ENCODE results near the gene PIP5K1C. TPM values are rescaled to one million over a fixed set of nuclear protein-coding genes. Genes with fewer than 3 reads are reported as not detected.

PIP5K1C gene
- polyA plus RNA-seq, 1 donor = 22.0 TPM

DNA sequence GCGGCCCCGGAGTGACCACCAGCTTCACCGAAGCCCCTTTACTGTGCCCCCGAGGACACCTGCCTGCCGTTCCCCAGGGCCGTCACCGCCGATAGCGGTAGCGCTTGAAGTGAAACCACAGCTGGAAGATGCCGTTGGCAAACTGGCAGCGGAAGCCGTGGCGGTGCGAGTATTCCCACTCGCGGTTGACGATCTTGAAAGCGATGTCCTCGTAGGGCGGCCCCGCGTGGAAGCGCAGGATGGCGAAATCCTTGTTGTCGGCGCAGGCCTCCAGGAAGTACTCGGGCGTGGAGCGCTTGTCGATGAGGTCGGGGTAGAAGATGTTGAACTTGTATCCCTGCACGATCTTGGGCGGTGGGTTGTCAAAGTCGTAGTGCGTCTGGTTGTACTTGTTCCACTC is 88.4 kb downstream of the PIP5K1C start:
- no peak for DNase-seq (ENCODE audit: low read depth)

DNA sequence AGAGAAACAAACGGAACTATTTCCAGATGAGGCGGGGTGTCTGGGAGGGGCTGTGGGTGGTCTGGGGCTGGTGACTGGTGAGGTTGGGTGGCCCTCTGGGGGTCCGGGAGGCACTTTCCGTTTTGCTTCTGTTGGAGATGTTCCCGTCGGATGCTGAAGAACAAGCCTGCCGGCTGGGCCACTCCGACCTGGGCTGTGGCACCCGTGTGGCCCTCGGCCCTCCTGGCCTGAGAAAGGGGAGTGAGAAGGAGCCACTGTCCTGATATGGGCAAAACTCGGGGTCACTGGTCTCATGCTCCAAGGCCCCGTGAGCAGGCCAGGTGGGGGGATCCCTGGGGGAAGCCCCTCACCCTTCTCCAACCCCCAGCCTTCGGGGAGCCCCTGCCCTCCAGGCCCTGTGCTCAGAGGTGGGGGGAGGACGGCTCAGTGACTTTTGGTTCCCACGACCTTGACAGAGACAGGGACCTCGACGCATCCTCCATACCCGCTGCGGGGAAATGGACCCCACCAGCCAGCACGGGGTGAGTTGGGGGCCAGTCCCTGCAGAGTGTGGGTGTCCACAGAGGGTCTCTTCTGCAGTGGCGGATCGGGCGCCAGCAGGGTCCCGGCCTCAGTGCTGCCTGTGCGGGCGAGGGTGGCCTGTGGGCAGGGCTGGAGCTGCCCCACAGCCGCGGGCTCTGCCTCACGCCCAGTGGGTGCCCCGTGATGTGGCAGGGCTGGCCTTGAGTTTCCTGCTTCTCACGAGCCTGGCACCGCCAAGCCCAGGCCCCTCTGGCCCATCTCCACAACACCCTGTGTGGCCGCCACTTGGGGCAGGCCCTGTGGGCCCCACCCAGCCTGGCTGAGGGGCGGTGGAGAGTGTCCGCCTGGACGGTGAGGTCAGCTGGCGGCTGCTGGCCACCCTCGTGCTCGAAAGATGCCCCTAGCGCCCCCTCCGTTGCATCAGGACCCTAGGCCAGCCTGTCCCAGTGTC is 89.2 kb downstream of the PIP5K1C start:
- DNase-seq (ENCODE audit: low read depth) = no peak

DNA sequence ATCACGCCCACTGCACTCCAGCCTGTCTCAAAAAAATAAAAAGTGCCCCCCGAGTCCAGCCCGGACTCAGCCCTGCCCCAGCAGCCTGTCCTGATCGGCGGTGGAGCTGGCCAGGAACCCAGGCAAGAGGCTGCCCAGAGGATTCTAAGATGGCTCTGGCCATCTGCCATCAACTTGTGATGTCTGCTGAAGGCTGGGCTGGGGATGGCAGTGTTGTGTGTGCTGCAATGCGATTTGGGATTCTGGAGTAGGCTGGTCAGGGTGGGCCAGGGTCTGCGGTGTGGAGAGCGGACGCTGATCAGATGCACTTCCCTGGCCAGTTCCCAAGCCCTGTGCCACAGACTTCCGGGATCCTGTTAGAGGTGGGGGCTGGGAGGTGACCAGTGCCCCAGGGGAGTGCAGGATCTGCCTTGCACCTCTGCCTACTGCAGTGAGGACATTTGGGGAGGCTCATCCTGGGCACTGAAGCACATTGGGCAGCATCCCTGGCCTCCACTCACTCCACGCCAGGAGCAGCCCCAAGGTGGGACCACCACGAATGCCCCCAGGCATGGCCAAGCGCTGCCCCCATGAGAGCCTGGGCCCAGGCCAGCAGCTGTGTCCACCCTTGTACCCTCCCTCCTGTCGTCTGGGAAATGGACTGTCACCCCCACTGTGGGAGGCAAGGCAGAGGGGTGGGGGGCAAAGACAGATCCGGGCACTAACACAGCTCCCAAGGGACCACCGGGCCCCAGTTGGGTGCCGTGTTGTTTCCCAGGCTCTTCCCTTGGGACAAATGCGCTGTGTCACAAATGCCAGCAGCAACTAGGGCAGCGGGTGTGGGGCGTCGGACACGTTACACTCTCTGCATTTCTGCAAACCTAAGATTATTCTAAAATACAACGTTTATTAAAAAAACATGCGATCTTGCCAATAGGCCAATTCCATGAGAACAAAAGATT is 90.2 kb downstream of the PIP5K1C start:
- no peak for DNase-seq (ENCODE audit: low read depth)

DNA sequence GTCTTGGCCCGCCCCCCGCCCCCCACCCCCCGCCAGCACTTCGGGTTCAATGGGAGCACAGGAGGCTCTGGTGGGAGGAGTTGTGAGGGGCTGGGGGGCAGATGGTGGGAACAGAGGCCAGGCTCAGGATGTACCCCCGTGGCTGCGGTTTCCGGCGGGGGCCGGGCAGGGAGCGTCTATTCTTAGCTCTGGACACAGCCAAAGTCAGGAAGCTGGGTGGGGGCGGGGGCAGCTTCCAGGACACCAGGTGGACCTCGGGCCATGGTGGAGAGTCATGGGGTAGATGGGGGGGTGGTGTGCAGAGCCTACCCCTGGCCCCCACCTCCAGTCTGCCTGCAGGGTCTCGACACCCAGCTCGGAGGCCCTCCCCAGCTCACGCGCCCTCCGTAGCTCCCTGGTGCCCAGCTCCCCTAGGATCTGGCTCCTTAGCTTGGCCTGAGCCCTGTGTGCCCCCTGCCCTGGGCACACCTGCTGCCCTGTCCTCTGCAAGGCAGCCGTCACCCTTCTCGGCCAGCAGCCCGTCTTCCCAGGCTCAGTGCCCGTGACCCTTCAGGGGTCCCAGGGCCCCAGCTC is 91.4 kb downstream of the PIP5K1C start:
- no peak for DNase-seq (ENCODE audit: low read depth)

DNA sequence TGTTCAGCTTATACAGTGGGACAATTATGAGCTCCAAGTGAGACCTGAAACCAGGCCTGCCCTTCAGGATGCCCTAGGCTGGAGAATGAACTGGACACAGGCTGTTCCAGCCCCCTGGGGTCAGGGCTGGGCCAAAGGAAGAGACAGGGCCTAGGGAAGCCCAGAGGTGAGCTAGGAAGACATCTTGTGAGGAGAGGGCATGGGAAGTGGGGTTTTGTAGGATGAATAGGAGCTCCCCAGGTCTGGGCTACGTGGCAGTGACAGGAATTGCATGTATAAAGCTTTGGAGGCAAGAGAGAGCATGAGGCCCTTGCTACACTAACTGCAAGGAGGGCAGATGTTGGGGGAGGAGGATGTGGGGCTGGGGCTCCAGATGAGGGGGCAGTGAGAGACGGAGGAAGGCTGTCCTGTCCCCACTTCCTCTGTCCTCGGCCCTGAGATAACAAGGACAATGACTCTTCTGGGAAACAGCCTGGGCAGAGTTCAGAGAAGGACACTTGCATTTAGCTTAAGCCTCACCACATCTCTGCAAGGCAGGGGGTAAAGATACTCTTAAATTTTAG is 92.1 kb downstream of the PIP5K1C start:
- DNase-seq (ENCODE audit: low read depth) = no peak

DNA sequence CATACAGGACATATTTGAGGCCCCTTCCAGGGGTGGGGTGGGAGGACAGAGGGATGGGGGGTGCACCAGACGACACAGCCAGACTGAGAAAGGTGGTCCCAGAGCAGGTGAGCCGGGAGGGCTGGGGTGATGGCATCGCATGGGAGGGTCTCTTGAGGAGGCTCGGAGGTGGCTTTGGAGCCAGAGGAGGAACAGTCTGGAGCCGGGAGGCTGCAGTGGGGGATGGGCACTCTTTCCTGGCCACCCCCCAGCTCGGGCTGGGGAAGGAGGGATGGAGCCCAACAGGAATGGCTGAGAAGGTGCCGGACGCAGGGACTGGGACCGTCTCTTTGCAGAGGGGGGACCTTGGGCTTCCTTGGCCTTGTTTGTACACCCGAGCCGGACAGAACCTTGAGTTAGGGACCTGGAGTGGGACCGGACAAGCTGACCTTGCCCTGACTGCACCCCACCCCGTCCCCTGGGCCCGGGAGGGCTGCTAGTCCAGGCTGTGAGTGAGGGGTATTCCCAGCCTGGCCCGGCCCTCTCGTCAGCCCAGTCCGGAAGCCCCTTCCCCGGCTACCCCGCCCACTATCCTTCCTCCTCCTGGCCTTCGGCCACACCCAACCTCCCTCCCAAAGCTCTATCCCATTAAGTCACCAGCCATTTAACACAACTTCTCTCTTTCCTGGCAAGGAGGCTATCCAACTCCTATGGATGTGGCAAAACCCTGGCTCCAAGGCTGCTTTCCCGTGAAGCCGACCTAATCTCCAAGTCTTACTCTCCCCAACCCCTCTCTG is 92.8 kb downstream of the PIP5K1C start:
- DNase-seq (ENCODE audit: low read depth) = no peak

DNA sequence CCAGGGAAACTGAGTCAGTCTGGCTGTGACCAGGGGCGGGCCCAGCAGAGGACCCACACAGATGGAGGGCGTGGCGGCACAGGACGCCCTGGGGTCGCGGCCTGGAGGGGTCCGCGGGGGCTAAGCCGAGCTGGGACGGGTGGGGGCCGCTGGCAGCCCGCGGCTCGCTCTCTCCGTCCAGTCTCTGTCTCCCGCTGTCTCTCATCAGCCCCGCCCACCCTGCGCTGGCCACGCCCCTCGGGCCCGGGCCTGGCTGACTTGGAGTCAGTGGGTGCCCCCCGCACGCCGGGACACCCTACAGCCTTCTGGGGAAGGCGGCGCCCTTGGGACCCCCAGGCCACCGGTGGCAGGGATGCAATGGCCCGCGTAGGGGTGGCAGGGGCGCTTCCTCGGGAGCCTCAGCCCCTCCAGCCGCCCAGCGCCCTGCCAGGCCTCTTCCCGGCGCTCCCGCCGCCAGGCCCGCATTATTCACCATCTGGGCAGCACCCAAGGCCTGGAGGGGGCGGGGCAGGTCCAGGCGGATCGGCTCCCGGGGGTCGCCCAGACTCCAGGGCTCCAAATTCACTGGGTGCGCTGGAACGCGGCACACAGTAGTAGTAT is 93.5 kb downstream of the PIP5K1C start, which contains the start of gene TBXA2R:
TBXA2R (minus strand) TSS at position 186 of the 600 bp plus-strand sequence. CDS start 6,241 bp downstream, outside the sequence.
- DNase-seq (ENCODE audit: low read depth) = no peak

DNA sequence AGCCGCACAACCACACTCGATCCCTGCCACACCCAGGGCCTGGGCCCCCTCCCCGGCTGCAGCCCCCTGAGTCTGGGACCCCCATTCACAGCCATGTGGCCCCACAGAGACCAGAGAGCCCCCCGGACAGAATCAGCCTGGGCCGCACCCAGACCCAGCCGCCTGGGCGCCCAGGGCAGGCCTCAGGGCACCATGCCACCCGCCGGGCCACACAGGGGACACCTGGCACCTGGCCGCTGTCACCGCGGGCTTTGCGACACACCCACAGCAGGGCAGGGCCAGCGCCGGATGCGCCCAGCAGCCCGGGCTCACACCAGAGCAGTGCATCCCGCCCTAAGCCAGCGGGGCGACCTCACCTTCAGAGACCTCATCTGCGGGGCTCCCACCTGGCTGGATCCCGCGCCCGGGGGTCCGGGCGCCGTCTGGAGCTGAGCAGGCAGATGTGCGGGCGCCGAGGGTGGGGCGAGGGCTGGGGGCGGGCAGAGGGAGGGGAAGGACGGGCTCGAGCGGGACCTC is 94.0 kb downstream of the PIP5K1C start:
- DNase-seq (ENCODE audit: low read depth) = no peak

DNA sequence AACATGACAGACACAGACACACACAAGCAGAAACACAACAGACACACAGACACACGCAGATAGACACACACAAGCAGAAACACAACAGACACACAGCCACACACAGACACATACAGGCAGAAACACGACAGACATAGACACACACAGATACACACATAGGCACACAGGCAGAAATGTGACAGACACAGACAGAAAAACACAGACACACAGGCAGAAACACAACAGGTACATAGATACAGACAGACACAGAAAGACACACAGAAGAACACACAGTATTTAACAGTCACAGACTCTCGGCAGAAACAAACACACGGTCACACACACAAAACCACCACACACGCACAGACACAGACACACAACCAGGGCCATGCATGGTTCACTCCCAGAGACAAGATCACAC is 94.5 kb downstream of the PIP5K1C start:
- DNase-seq (ENCODE audit: low read depth) = no peak

DNA sequence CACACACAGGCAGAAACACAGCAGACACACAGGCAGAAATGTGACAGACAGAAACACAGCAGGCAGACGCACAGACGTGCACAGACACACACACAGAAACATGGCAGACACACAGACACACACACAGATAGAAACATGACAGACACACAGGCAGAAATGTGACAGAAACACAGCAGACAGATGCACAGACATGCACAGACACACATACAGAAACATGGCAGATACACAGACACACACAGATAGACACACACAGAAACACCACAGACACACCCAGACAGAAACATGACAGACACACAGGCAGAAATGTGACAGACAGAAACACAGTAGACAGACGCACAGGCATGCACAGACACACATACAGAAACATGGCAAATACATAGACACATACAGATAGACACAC is 94.9 kb downstream of the PIP5K1C start:
- no peak for DNase-seq (ENCODE audit: low read depth)

DNA sequence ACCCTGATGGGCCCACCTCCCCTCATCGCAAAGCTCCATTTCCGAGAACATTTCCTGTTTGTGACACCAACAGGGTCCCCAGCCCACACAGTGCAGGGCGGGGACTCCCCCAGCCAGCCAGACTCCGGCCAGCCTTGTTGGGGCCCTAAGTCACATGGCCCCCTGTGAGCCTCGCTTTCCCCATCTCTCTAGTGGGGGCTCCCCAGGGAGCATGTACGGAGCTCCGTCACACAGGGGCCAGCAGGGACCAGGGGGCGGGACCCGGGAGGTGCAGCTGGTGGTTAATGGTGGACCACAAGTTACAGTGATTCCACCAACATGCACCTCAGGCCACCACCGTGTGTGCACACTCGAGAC is 95.3 kb downstream of the PIP5K1C start:
- DNase-seq (ENCODE audit: low read depth) = no peak

DNA sequence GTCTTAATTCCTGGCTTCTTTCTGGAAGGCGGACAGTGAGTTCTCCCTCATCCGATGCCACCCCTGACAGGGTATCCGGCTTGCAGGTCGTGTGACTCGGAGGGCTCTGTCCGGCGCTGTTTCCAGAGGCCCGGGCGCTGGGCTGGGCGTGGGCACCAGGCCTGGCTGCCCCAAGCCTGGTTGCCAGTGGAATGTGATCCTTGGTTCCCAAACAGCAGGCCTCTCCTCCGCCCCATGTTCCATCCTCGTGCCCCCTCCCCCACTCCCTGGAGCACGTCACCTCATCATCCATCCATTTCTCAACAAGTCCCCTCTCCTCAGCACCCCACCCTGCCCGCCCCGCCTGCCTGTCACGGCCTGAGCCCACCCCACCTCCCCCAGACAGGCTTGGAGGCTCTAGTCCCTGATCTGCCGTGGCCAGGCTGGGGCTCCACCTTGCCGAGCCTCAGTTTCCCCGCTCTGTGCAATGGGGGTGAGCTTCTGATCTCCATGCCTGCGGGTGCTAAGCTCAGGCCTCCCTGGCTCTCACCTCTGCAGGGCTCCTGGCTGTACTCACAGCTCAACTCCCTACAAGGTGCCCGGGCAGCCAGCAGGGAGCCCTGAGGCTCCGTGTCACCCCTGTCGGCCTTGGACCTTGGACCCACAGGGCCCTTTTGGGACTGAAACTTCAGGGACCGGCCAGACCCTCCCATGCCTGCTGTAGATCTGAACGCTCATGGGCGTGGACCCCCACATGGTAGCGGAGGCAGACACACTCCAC is 95.9 kb downstream of the PIP5K1C start:
- no peak for DNase-seq (ENCODE audit: low read depth)

DNA sequence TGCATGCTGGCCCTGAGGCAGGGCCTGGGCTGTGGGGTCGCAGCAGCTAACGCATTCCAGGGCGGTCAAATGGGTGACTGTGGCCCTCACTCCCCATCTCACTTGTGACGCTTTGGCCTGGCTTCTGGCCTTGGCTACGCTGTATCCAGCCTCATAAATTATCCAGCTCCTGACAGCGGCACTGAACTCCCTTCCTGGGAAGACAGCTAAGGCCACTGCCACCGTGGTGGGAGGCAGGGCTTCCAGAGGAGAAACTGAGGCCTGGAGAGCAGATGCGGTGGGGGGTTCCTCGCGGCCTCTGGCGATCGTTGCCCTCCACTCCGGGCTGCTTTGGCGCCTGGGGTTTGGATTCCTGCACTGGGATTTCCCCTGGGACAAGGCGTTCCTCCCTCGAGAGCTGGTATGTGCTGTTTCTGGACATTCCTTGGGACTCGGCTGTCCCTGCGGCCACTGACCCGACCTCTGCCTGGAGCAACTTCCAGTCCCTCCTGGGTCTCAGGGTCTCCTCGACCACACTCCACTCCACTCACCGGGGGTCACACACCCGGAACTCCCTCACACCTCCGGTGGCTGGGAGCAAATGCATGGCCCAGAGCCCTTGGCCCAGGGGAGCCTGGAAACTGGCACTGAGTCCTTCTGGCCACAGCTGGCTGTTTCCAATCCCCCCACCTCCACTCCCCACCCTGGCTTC is 97.0 kb downstream of the PIP5K1C start:
- no peak for DNase-seq (ENCODE audit: low read depth)

DNA sequence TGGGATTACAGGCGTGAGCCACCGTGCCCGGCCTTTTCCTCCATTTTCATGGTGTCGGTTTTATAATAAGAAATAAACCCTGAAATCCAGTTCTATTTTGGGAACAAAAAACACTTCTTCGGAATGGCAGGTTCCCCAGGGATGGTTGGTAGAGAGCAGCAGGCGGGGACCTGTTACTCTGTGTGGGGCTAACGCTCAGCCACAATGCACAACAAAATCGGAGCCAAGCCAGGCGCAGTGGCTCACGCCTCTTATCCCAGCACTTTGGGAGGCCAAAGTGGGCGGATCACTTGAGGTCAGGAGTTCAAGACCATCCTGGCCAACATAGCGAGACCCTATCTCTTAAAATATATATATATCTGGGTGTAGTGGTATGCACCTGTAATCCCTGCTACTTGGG is 99.2 kb downstream of the PIP5K1C start:
- no peak for DNase-seq (ENCODE audit: low read depth)

DNA sequence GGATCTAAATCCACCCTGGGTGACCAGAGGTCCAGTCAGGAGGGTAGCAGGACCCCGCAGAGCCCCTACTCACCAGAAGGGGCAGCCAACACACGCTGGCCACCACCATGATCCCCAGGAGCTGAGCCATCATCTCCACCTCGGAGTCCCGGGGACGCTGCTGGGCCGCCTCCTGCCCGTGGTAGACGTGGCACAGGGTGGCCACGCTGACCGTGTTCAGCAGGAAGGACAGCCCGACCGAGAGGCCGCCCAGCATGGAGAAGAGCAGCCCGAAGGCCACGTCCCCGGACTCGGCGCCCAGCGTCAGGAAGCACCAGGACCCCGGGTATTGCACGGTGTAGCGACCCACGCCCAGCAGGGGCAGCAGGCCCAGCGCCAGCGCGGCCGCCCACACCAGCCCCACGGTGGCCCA is 100.5 kb downstream of the PIP5K1C start:
- DNase-seq (ENCODE audit: low read depth) = no peak

DNA sequence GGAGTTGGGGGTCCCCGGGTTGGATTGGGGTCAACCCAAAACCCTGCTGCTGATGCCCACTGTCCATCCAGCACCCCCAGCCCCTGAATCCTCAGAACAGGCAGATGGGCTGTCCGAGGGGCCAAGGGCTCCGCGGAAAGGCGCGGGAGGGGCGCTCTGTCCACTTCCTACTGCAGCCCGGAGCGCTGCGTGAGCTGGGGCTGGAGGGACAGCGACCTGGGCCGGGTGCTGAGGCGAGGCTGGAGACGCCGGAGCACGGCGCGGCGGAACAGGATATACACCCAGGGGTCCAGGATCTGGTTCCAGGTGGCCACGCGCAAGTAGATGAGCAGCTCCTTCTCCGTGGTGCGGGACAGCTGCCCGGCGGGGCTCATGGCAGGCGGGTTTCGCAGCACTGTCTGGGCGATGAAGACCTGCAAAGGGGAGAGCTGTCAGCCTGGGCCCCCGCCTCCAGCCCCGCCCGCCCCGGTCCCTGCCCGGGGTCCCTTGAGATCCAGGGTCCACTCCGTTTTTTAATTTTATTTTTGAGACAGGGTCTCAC is 104.7 kb downstream of the PIP5K1C start:
- DNase-seq (ENCODE audit: low read depth) = no peak

DNA sequence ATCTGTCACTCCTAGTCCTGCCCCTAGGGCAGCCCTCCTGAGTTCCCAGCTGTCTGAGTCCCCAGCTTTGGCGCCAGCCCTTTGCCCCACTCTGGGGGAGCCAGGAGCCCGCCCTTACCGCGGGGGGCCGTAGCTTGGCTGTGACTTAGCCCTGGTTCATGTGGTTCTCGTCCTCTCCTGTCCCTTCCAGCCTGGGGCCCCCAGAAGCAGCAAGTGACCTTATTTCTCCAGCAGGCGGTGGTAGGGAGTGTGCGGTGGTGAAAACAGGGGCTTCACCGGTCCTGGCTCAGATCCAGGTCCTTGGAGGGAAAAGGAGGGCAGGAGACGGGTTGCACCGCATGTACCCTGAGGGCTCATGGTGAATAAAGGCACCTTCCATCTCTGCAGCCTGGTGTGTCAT is 107.1 kb downstream of the PIP5K1C start:
- DNase-seq (ENCODE audit: low read depth) = no peak

DNA sequence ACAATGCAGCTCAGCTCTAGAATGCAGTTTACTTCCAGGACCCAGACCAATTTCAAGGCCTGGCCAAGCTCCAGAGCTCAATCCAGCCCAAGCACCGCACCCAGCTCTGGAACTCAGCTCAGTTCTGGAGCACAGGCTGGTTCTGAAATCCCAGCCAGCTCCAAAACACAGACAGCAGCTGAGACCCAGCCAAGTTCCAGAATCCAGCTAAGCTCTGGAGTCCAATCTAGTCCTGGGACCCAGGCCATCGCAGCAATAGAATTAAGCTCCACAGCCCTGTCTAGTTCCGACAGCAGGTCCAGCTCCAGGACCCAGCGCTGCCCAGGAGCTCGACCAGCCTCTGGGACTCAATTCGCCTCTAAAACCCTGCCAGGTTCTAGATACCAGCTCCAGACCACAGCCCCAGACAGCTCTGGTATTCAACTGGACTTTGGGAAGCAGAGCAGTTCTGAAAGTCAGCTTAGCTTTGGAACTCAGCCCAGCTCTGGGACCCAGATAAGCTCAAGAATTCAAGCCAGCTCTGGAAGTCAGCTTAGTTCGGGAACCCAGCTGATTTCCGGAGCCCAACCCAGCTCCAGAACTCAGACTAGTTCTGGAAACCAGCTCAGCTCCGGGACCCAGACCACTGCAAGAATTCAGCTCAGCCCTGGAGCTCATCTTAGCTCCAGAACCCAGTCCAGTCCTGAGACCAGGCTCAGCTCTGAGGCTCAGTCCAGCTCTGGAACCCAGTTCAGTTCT is 108.2 kb downstream of the PIP5K1C start:
- DNase-seq (ENCODE audit: low read depth) = no peak

All from forelimb muscle (tissue), 1 donor.